Activated naive CD4-positive, alpha-beta T cell treated with anti-CD3 and anti-CD28 coated beads, Interleukin-2, amount 10 ng/mL, durations not matched to agents 7 days and 5 days (primary cell): ENCODE results near the gene BIN1.

Source experiments
- CTCF ChIA-PET: fragments of 350-600 bp; sonication (Branson Sonifier 250); formaldehyde crosslinking; loops from one replicate; lab custom pipeline; 2021; ENCODE audit warnings: antibody characterized with exemption; lab: Charles Lee
- DNase-seq: peaks from one replicate; pipeline ENCODE4 v3.0.0-alpha.2; 2020
- H3K27ac Mint-ChIP-seq: one replicate; pipeline ENCODE4 v1.8.0; 2021; ENCODE audit warnings: mild to moderate bottlenecking, moderate library complexity, mixed read lengths
- H3K27me3 Mint-ChIP-seq: one replicate; pipeline ENCODE4 v1.8.0; 2021; ENCODE audit warnings: mild to moderate bottlenecking, mixed read lengths
- H3K36me3 Mint-ChIP-seq: one replicate; pipeline ENCODE4 v1.8.0; 2021; ENCODE audit warnings: mixed read lengths
- H3K4me1 Mint-ChIP-seq: one replicate; pipeline ENCODE4 v1.8.0; 2021; ENCODE audit warnings: mixed read lengths
- H3K4me3 Mint-ChIP-seq: one replicate; pipeline ENCODE4 v1.8.0; 2021; ENCODE audit warnings: mild to moderate bottlenecking, moderate library complexity, mixed read lengths
- H3K9me3 Mint-ChIP-seq: one replicate; pipeline ENCODE4 v1.8.0; 2021; ENCODE audit warnings: mixed read lengths

The BIN1 gene

GRCh38 chr2:127106991-127107621 is at the start of gene BIN1:
BIN1 (minus strand) TSS chr2:127107154; CDS start chr2:127106943, 211 bp downstream.
- H3K27ac Mint-ChIP-seq: peak within 1 kb of the TSS; percentile 68
- CTCF ChIA-PET: interaction anchor here (0.8 to 1.3 kb wide), 2 partner anchors 26 to 39 kb away, joined by 3 to 4 read pairs; no protein-coding TSS in a partner anchor

GRCh38 chr2:127155947-127156346 is 49.0 kb upstream of the BIN1 start:
- H3K27ac Mint-ChIP-seq: no peak overlapping the region
- H3K9me3 Mint-ChIP-seq: no peaks in the 10 kb centered on the region
- H3K36me3 Mint-ChIP-seq: no peaks in the 10 kb centered on the region
- H3K27me3 Mint-ChIP-seq: peaks cover 25% of the 10 kb centered on the region
- CTCF ChIA-PET: no interaction called here
- no peak overlapping the region for H3K4me3 Mint-ChIP-seq
- DNase-seq: no peak
- no peaks in the 10 kb centered on the region for H3K4me1 Mint-ChIP-seq

More at GRCh38 chr2:127106991-127107621, at the start of gene BIN1:
- peak within 1 kb of the TSS; percentile 79 for H3K4me3 Mint-ChIP-seq
- peaks cover 10% of the 10 kb centered on the region for H3K4me1 Mint-ChIP-seq
- peaks cover 78% of the 10 kb centered on the region for H3K27me3 Mint-ChIP-seq
- peak; percentile 89 for DNase-seq
- H3K9me3 Mint-ChIP-seq: no peaks in the 10 kb centered on the region
- H3K36me3 Mint-ChIP-seq: no peaks in the 10 kb centered on the region

GRCh38 chr2:127155028-127155581 is 48.2 kb upstream of the BIN1 start:
- H3K4me3 Mint-ChIP-seq: no peak overlapping the region

GRCh38 chr2:127154396-127154795 is 47.4 kb upstream of the BIN1 start:
- Mint-ChIP-seq H3K9me3 (no peaks in the 10 kb centered on the region), H3K4me3 (no peak overlapping the region), H3K4me1 (no peaks in the 10 kb centered on the region), H3K36me3 (no peaks in the 10 kb centered on the region), H3K27ac (no peak overlapping the region), H3K27me3 (peaks cover 22% of the 10 kb centered on the region)
- DNase-seq: no peak
- CTCF ChIA-PET: no interaction called here

More at GRCh38 chr2:127155028-127155581, 48.2 kb upstream of the BIN1 start:
- H3K27me3 Mint-ChIP-seq: peaks cover 22% of the 10 kb centered on the region
- H3K4me1 Mint-ChIP-seq: no peaks in the 10 kb centered on the region
- H3K27ac Mint-ChIP-seq: no peak overlapping the region
- H3K36me3 Mint-ChIP-seq: no peaks in the 10 kb centered on the region
- H3K9me3 Mint-ChIP-seq: no peaks in the 10 kb centered on the region
- DNase-seq: no peak
- CTCF ChIA-PET: no interaction called here

- no peak for DNase-seq
- CTCF ChIA-PET: no interaction called here
- H3K27ac Mint-ChIP-seq: no peak overlapping the region
- peaks cover 21% of the 10 kb centered on the region for H3K27me3 Mint-ChIP-seq
- H3K36me3 Mint-ChIP-seq: no peaks in the 10 kb centered on the region
- H3K9me3 Mint-ChIP-seq: no peaks in the 10 kb centered on the region
- H3K4me1 Mint-ChIP-seq: no peaks in the 10 kb centered on the region
- no peak overlapping the region for H3K4me3 Mint-ChIP-seq
Observed at GRCh38 chr2:127153691-127154158, 46.8 kb upstream of the BIN1 start.

- H3K27me3 Mint-ChIP-seq: peaks cover 10% of the 10 kb centered on the region
- H3K27ac Mint-ChIP-seq: no peak overlapping the region
- CTCF ChIA-PET: no interaction called here
- H3K4me1 Mint-ChIP-seq: no peaks in the 10 kb centered on the region
- DNase-seq: no peak
- no peaks in the 10 kb centered on the region for H3K36me3 Mint-ChIP-seq
- no peak overlapping the region for H3K4me3 Mint-ChIP-seq
- H3K9me3 Mint-ChIP-seq: no peaks in the 10 kb centered on the region
Observed at GRCh38 chr2:127150996-127151395, 44.0 kb upstream of the BIN1 start.

GRCh38 chr2:127149384-127149783 is 42.4 kb upstream of the BIN1 start:
- Mint-ChIP-seq H3K36me3 (no peaks in the 10 kb centered on the region), H3K4me3 (no peak overlapping the region), H3K9me3 (no peaks in the 10 kb centered on the region), H3K4me1 (no peaks in the 10 kb centered on the region), H3K27ac (no peak overlapping the region), H3K27me3 (peaks cover 10% of the 10 kb centered on the region)
- DNase-seq: no peak
- CTCF ChIA-PET: interaction anchor here (0.6 kb wide), 1 partner anchor 64 kb away, joined by 3 read pairs; no protein-coding TSS in a partner anchor

GRCh38 chr2:127146820-127147502 is 40.0 kb upstream of the BIN1 start:
- CTCF ChIA-PET: interaction anchor here (0.7 kb wide), 1 partner anchor 511 kb away, joined by 3 read pairs; no protein-coding TSS in a partner anchor
- DNase-seq: no peak
- Mint-ChIP-seq H3K27me3 (peaks cover 22% of the 10 kb centered on the region), H3K9me3 (no peaks in the 10 kb centered on the region), H3K4me3 (no peak overlapping the region), H3K36me3 (no peaks in the 10 kb centered on the region), H3K27ac (no peak overlapping the region), H3K4me1 (no peaks in the 10 kb centered on the region)

GRCh38 chr2:127146071-127146725 is 39.2 kb upstream of the BIN1 start:
- no peaks in the 10 kb centered on the region for H3K4me1 Mint-ChIP-seq
- no peak overlapping the region for H3K4me3 Mint-ChIP-seq
- CTCF ChIA-PET: no interaction called here

GRCh38 chr2:127145280-127145895 is 38.4 kb upstream of the BIN1 start:
- Mint-ChIP-seq H3K9me3 (no peaks in the 10 kb centered on the region), H3K27ac (no peak overlapping the region), H3K27me3 (peaks cover 26% of the 10 kb centered on the region), H3K4me1 (no peaks in the 10 kb centered on the region), H3K36me3 (no peaks in the 10 kb centered on the region), H3K4me3 (no peak overlapping the region)
- DNase-seq: no peak
- CTCF ChIA-PET: no interaction called here

More at GRCh38 chr2:127146071-127146725, 39.2 kb upstream of the BIN1 start:
- Mint-ChIP-seq H3K9me3 (no peaks in the 10 kb centered on the region), H3K36me3 (no peaks in the 10 kb centered on the region), H3K27ac (no peak overlapping the region), H3K27me3 (peaks cover 24% of the 10 kb centered on the region)
- no peak for DNase-seq

GRCh38 chr2:127143841-127144782 is 37.2 kb upstream of the BIN1 start:
- CTCF ChIA-PET: no interaction called here
- Mint-ChIP-seq H3K27ac (no peak overlapping the region), H3K4me3 (no peak overlapping the region)

GRCh38 chr2:127142663-127143630 is 36.0 kb upstream of the BIN1 start:
- H3K36me3 Mint-ChIP-seq: no peaks in the 10 kb centered on the region
- peaks cover 26% of the 10 kb centered on the region for H3K27me3 Mint-ChIP-seq
- no peak overlapping the region for H3K4me3 Mint-ChIP-seq
- no peak for DNase-seq
- CTCF ChIA-PET: interaction anchor here (1.2 kb wide), 1 partner anchor 75 kb away, joined by 3 read pairs; no protein-coding TSS in a partner anchor
- H3K27ac Mint-ChIP-seq: no peak overlapping the region
- no peaks in the 10 kb centered on the region for H3K9me3 Mint-ChIP-seq
- H3K4me1 Mint-ChIP-seq: no peaks in the 10 kb centered on the region

More at GRCh38 chr2:127143841-127144782, 37.2 kb upstream of the BIN1 start:
- no peak for DNase-seq
- H3K36me3 Mint-ChIP-seq: no peaks in the 10 kb centered on the region
- H3K9me3 Mint-ChIP-seq: no peaks in the 10 kb centered on the region
- H3K27me3 Mint-ChIP-seq: peaks cover 26% of the 10 kb centered on the region
- H3K4me1 Mint-ChIP-seq: no peaks in the 10 kb centered on the region
